B cell (primary cell): Measurements from ENCODE around the gene TBX15. TPM values are rescaled to one million over a fixed set of nuclear protein-coding genes. Genes with fewer than 3 reads are reported as not detected.

ENCODE experiments used
- ATAC-seq: fragments of 200-7000 bp; cut with Tn5 transposase; one replicate; pipeline ENCODE4 v1.10.0; 2021; ENCODE audit warnings: low read depth, mild to moderate bottlenecking, moderate number of reproducible peaks, moderate library complexity
- CTCF ChIA-PET: fragments of 350-600 bp; sonication (Branson Sonifier 250); formaldehyde crosslinking; loops from one replicate; lab custom pipeline; 2021; ENCODE audit warnings: antibody characterized with exemption, inconsistent platforms; lab: Charles Lee
- POLR2A ChIA-PET: fragments of 350-600 bp; sonication (Branson Sonifier 250); formaldehyde crosslinking; loops from one replicate; lab custom pipeline; 2021; ENCODE audit warnings: antibody characterized with exemption; lab: Charles Lee
- DNase-seq: peaks from one replicate; pipeline ENCODE4 v3.0.0; 2013
- H2AFZ ChIP-seq: 2 replicates; pipeline ENCODE4 v1.6.1; 2012; ENCODE audit warnings: mild to moderate bottlenecking, low read depth, low read length; ENCODE audit not compliant: insufficient read depth, poor library complexity, severe bottlenecking
- H3K27ac ChIP-seq, 2 donors: 1 replicate in 1 of 2; 2 replicates in 1 of 2; pipeline ENCODE4 v1.5.1; 2012 to 2013; ENCODE audit warnings: low read length in 2 of 2, mild to moderate bottlenecking in 2 of 2, moderate library complexity in 1 of 2
- H3K27me3 ChIP-seq, 4 experiments: fragments of 200-600 bp in 1 of 4; sonication (generic) in 1 of 4; replicated peaks in 1 of 4; 1 replicate in 2 of 4; 2 replicates in 2 of 4; pipeline versions ENCODE4 v1.6.1 to v1.7.0; 2013 to 2016; ENCODE audit warnings: low read length in 3 of 4, mild to moderate bottlenecking in 2 of 4, mixed read lengths in 1 of 4, moderate library complexity in 1 of 4; ENCODE audit not compliant: insufficient read depth in 4 of 4, control insufficient read depth in 3 of 4; ENCODE audit errors: control extremely low read depth in 1 of 4
- H3K36me3 ChIP-seq, 2 experiments: replicated peaks in 1 of 2; 1 replicate in 1 of 2; 2 replicates in 1 of 2; pipeline versions ENCODE4 v1.6.1 to v1.7.1; 2013; ENCODE audit warnings: low read length in 1 of 2; ENCODE audit not compliant: insufficient read depth in 2 of 2, control insufficient read depth in 1 of 2; ENCODE audit errors: control extremely low read depth in 1 of 2, extremely low read depth in 1 of 2
- H3K4me1 ChIP-seq, 2 donors: fragments of 200-600 bp in 1 of 2; sonication (generic) in 1 of 2; 1 replicate in 1 of 2; 2 replicates in 1 of 2; pipeline versions ENCODE4 v1.5.1 to v1.6.1; 2013 to 2017; ENCODE audit warnings: low read length in 2 of 2; ENCODE audit not compliant: control insufficient read depth in 2 of 2, insufficient read depth in 2 of 2
- H3K4me2 ChIP-seq: replicated peaks from 2 replicates; pipeline ENCODE3; 2012; ENCODE audit warnings: mild to moderate bottlenecking, low read depth, low read length; ENCODE audit not compliant: poor library complexity, severe bottlenecking
- H3K4me3 ChIP-seq, 5 experiments: fragments of 200-600 bp in 1 of 5; sonication (generic) in 1 of 5; 1 replicate in 3 of 5; 2 replicates in 2 of 5; pipeline versions ENCODE4 v1.5.1 to v1.7.0; 2011 to 2016; ENCODE audit warnings: low read length in 4 of 5, mild to moderate bottlenecking in 4 of 5, low read depth in 2 of 5, control low read depth in 1 of 5, moderate library complexity in 1 of 5; ENCODE audit not compliant: insufficient read depth in 1 of 5; ENCODE audit errors: control extremely low read depth in 1 of 5, extremely low read depth in 1 of 5
- H3K79me2 ChIP-seq: fragments of 200-600 bp; sonication (generic); one replicate; pipeline ENCODE4 v1.6.0; 2016; ENCODE audit warnings: low read length; ENCODE audit not compliant: control insufficient read depth, insufficient read depth
- H3K9ac ChIP-seq: fragments of 200-600 bp; sonication (generic); 2 replicates; pipeline ENCODE4 v1.6.1; 2017; ENCODE audit warnings: mild to moderate bottlenecking, low read length, moderate library complexity
- H3K9me3 ChIP-seq, 3 donors: one replicate each; pipeline versions ENCODE4 v1.6.1 to v1.7.1; 2013; ENCODE audit warnings: low read length in 2 of 3; ENCODE audit not compliant: control insufficient read depth in 2 of 3, insufficient read depth in 1 of 3; ENCODE audit errors: control extremely low read depth in 1 of 3
- H4K20me1 ChIP-seq: 2 replicates; pipeline ENCODE4 v1.6.0; 2012; ENCODE audit warnings: mild to moderate bottlenecking, low read length; ENCODE audit not compliant: insufficient read depth, control insufficient read depth, poor library complexity, severe bottlenecking
- H3K27ac Mint-ChIP-seq: one replicate; pipeline ENCODE4 v1.8.0; 2021; ENCODE audit warnings: mixed read lengths
- H3K27me3 Mint-ChIP-seq: one replicate; pipeline ENCODE4 v1.8.0; 2021; ENCODE audit warnings: mixed read lengths
- H3K4me1 Mint-ChIP-seq: one replicate; pipeline ENCODE4 v1.8.0; 2021; ENCODE audit warnings: mixed read lengths
- H3K4me3 Mint-ChIP-seq: one replicate; pipeline ENCODE4 v1.8.0; 2021; ENCODE audit warnings: mixed read lengths
- H3K9me3 Mint-ChIP-seq: one replicate; pipeline ENCODE4 v1.8.0; 2022; ENCODE audit warnings: mixed read lengths; ENCODE audit not compliant: insufficient read depth
- EZH2 ChIP-seq: IDR thresholded peaks from 2 replicates; pipeline ENCODE4 v1.6.1; 2012; ENCODE audit warnings: borderline replicate concordance, low read depth, mild to moderate bottlenecking, moderate library complexity, low read length; ENCODE audit not compliant: insufficient read depth, poor library complexity, severe bottlenecking
- WGBS: methylation state at CpG from one replicate; pipeline ENCODE4 v1.1.5; 2013; ENCODE audit warnings: missing lambda C conversion rate; ENCODE audit not compliant: insufficient coverage; 5-methylcytosine and 5-hydroxymethylcytosine counted together
- intact Hi-C: fragments of 100-400 bp; cut with micrococcal nuclease; formaldehyde crosslinking; loops from one replicate; pipeline ENCODE4 v1.10.0; 2022
- polyA plus RNA-seq: library from polyadenylated mRNA; depleted of rRNA; stranded (reverse); fragments of >200 nt; gene quantifications from 2 replicates; pipeline ENCODE4 v1.2.3, GENCODE V29; 2012
- total RNA-seq, 2 donors: library from RNA; stranded (reverse); fragments of 120-200 nt in 1 of 2; gene quantifications; 1 replicate in 1 of 2; 2 replicates in 1 of 2; pipeline versions ENCODE4 v1.2.3 to v1.2.4, GENCODE V29; 2013 to 2022
- TF ChIP-seq, protein P1 (sequence below): fragments of 200-600 bp; IDR thresholded peaks from one replicate; pipeline ENCODE4 v1.8.0; 2022; ENCODE audit warnings: antibody characterized with exemption, mild to moderate bottlenecking

TBX15 gene
- total and polyA plus RNA-seq, 2 donors (not counting 1 experiment from before 2014, with no cell fraction given): 0.03 to 0.15 TPM

- 98% methylated on average over 3 of the region's 6 CpGs for WGBS
- H3K36me3 ChIP-seq: no peaks in the 10 kb centered on the region
- H3K4me3 Mint-ChIP-seq: no peak overlapping the region
- no peak overlapping the region for H3K27ac ChIP-seq
- no peaks in the 10 kb centered on the region for H3K79me2 ChIP-seq
- POLR2A ChIA-PET: no interaction called here
- no peak overlapping the region for H3K27ac Mint-ChIP-seq
- CTCF ChIA-PET: no interaction called here
- TF ChIP-seq, protein P1, sequence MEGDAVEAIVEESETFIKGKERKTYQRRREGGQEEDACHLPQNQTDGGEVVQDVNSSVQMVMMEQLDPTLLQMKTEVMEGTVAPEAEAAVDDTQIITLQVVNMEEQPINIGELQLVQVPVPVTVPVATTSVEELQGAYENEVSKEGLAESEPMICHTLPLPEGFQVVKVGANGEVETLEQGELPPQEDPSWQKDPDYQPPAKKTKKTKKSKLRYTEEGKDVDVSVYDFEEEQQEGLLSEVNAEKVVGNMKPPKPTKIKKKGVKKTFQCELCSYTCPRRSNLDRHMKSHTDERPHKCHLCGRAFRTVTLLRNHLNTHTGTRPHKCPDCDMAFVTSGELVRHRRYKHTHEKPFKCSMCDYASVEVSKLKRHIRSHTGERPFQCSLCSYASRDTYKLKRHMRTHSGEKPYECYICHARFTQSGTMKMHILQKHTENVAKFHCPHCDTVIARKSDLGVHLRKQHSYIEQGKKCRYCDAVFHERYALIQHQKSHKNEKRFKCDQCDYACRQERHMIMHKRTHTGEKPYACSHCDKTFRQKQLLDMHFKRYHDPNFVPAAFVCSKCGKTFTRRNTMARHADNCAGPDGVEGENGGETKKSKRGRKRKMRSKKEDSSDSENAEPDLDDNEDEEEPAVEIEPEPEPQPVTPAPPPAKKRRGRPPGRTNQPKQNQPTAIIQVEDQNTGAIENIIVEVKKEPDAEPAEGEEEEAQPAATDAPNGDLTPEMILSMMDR: no peak
- TF ChIP-seq EZH2: no peak
- H3K4me3 ChIP-seq: no peak overlapping the region
- no peaks in the 10 kb centered on the region for H4K20me1 ChIP-seq
- no peaks in the 10 kb centered on the region for H3K27me3 ChIP-seq
- H3K4me1 ChIP-seq: no peaks in the 10 kb centered on the region
- no peak overlapping the region for H2AFZ ChIP-seq
- no peak for ATAC-seq
- no peak for DNase-seq
- no peak overlapping the region for H3K9ac ChIP-seq
- H3K4me1 Mint-ChIP-seq: no peaks in the 10 kb centered on the region
- H3K4me2 ChIP-seq: no peak overlapping the region
- intact Hi-C loops: no loop called here
- H3K9me3 ChIP-seq: no peaks in the 10 kb centered on the region
- H3K27me3 Mint-ChIP-seq: no peaks in the 10 kb centered on the region
- H3K9me3 Mint-ChIP-seq: peaks cover 2% of the 10 kb centered on the region
Measured at GRCh38 chr1:118902711-118903191, 85.4 kb downstream of the TBX15 start.

GRCh38 chr1:118902299-118902698, 85.8 kb downstream of the TBX15 start:
- no peak overlapping the region for H3K27ac ChIP-seq
- ChIA-PET CTCF (no interaction called here), POLR2A (no interaction called here)
- ATAC-seq: no peak
- no peaks in the 10 kb centered on the region for H3K9me3 ChIP-seq
- no peaks in the 10 kb centered on the region for H4K20me1 ChIP-seq
- H3K4me2 ChIP-seq: no peak overlapping the region
- H3K36me3 ChIP-seq: no peaks in the 10 kb centered on the region
- Mint-ChIP-seq H3K4me3 (no peak overlapping the region), H3K9me3 (peaks cover 2% of the 10 kb centered on the region), H3K4me1 (no peaks in the 10 kb centered on the region), H3K27me3 (no peaks in the 10 kb centered on the region), H3K27ac (no peak overlapping the region)
- TF ChIP-seq, protein P1: no peak
- no peak for TF ChIP-seq EZH2
- no peak overlapping the region for H3K9ac ChIP-seq
- intact Hi-C loops: no loop called here
- H2AFZ ChIP-seq: no peak overlapping the region
- H3K79me2 ChIP-seq: no peaks in the 10 kb centered on the region
- no peak overlapping the region for H3K4me3 ChIP-seq
- no peak for DNase-seq
- no peaks in the 10 kb centered on the region for H3K4me1 ChIP-seq
- no peaks in the 10 kb centered on the region for H3K27me3 ChIP-seq
- 100% methylated on average over 1 of the region's 2 CpGs for WGBS
